Suprapubic skin (tissue), 4 donors: ENCODE results near the gene AGTPBP1.

ENCODE experiments used
- CTCF ChIP-seq, 2 donors: fragments of 200-600 bp in 1 of 2; fragments of 450-650 bp in 1 of 2; sonication (generic) in 1 of 2; IDR thresholded peaks; one replicate each; pipeline ENCODE4 v1.5.1; 2016 to 2019; ENCODE audit warnings: antibody characterized with exemption in 2 of 2, mild to moderate bottlenecking in 1 of 2, moderate library complexity in 1 of 2
- EP300 ChIP-seq: sonication (generic); formaldehyde crosslinking; IDR thresholded peaks from one replicate; pipeline ENCODE4 v1.6.1; 2017; ENCODE audit warnings: antibody characterized with exemption
- POLR2A ChIP-seq, 2 donors: fragments of 450-650 bp; IDR thresholded peaks; one replicate each; pipeline ENCODE4 v1.6.1; 2017; ENCODE audit warnings: antibody characterized with exemption in 2 of 2, mild to moderate bottlenecking in 2 of 2, moderate library complexity in 2 of 2
- POLR2AphosphoS5 ChIP-seq, 3 donors: sonication (generic); formaldehyde crosslinking; IDR thresholded peaks; one replicate each; pipeline ENCODE4 v1.6.1; 2017; ENCODE audit warnings: antibody characterized with exemption in 3 of 3

- TF ChIP-seq CTCF (IDR thresholded peaks at IDR 0.05) (no peak), EP300 (no peak), POLR2A (IDR thresholded peaks at IDR 0.05) (no peak), POLR2AphosphoS5 (IDR thresholded peaks at IDR 0.05) (no peak)
Observed at GRCh38 chr9:85502815-85503655, 238.7 kb downstream of the AGTPBP1 start.
